Breast epithelium (tissue), 3 donors: ENCODE results near the gene KITLG.

ENCODE experiments used
- POLR2A ChIP-seq: fragments of 450-650 bp; IDR thresholded peaks from one replicate; pipeline ENCODE4 v1.6.1; 2016; ENCODE audit warnings: antibody characterized with exemption, mild to moderate bottlenecking, moderate library complexity
- TF ChIP-seq, protein P1 (sequence below), 3 donors: fragments of 450-650 bp; IDR thresholded peaks; one replicate each; pipeline ENCODE4 v1.5.1; 2016 to 2017; ENCODE audit warnings: antibody characterized with exemption in 3 of 3, mild to moderate bottlenecking in 3 of 3, moderate library complexity in 3 of 3

DNA sequence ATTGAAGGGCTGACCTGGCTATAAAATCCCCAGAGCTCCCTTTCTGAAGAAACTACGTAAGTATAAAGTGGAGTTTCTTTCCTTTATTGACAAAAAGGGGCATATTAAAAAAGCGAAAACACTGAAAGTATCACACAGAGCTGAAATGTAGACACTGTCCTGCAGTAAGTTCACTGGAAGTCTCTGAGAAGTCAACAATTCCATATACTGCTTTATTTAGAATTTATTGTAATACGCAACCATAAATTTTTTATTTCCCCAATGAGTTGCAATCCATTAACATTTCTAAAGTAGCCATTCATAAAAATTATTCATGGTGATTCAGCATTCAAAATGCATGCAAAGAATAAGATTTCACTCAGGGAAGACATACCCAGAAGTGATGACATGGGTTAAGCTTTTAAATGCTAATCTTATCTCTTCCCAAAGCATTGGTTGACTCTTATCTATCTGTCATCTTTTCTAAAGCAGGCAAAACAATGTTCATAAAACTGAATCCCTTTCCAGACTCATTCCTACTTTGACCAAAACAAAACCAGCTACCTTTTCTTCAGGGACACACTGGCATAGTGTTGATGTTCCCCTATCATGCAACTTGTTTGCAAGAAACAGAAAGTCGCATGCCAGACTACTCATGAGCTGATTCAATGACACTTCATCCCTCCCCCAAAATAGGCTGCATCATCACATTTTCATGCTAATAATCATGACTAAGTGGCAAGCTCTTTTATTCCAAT lies 17.3 kb downstream of the KITLG start:
- TF ChIP-seq, protein P1, sequence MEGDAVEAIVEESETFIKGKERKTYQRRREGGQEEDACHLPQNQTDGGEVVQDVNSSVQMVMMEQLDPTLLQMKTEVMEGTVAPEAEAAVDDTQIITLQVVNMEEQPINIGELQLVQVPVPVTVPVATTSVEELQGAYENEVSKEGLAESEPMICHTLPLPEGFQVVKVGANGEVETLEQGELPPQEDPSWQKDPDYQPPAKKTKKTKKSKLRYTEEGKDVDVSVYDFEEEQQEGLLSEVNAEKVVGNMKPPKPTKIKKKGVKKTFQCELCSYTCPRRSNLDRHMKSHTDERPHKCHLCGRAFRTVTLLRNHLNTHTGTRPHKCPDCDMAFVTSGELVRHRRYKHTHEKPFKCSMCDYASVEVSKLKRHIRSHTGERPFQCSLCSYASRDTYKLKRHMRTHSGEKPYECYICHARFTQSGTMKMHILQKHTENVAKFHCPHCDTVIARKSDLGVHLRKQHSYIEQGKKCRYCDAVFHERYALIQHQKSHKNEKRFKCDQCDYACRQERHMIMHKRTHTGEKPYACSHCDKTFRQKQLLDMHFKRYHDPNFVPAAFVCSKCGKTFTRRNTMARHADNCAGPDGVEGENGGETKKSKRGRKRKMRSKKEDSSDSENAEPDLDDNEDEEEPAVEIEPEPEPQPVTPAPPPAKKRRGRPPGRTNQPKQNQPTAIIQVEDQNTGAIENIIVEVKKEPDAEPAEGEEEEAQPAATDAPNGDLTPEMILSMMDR (IDR thresholded peaks at IDR 0.05), result no peak
- TF ChIP-seq POLR2A, result no peak
